IMR-90 (cell line): Measurements from ENCODE around the gene AMBN. TPM values are rescaled to one million over a fixed set of nuclear protein-coding genes. Genes with fewer than 3 reads are reported as not detected.
A peak's percentile ranks its signal among the peaks of the same experiment; 100 is the strongest.

Source experiments
- ATAC-seq: fragments of 200-7000 bp; cut with Tn5 transposase; 2 replicates; pipeline ENCODE4 v1.9.1; 2020; ENCODE audit warnings: low read depth, mild to moderate bottlenecking, moderate library complexity
- BruUV-seq: library from RNA; stranded (reverse); fragments of 400-500 nt; replicated peaks from 2 replicates; lab custom pipeline; 2021; lab: Mats Ljungman, UMichigan
- CTCF ChIA-PET: fragments of 300-600 bp; formaldehyde crosslinking; extraction: SDS; loops from one replicate; lab custom pipeline; 2021; ENCODE audit warnings: antibody characterized with exemption; lab: Yijun Ruan, JAX
- POLR2A ChIA-PET: fragments of 300-600 bp; sonication (Branson Sonifier 250); formaldehyde crosslinking; loops from one replicate; lab custom pipeline; 2022; ENCODE audit warnings: antibody characterized with exemption; ENCODE audit not compliant: unreplicated experiment; lab: Charles Lee
- DNase-seq: peaks from one replicate; pipeline ENCODE4 v3.0.0; 2013
- H2AFZ ChIP-seq: replicated peaks from 2 replicates; pipeline ENCODE3; 2013; ENCODE audit warnings: low read length, mild to moderate bottlenecking; ENCODE audit not compliant: poor library complexity
- H2AK5ac ChIP-seq: 2 replicates; pipeline ENCODE4 v1.6.1; 2013; ENCODE audit warnings: low read depth, low read length, inconsistent platforms
- H2AK9ac ChIP-seq: replicated peaks from 2 replicates; pipeline ENCODE3; 2013; ENCODE audit warnings: mild to moderate bottlenecking, low read depth, low read length, moderate library complexity; ENCODE audit not compliant: poor library complexity
- H2BK120ac ChIP-seq: 2 replicates; pipeline ENCODE4 v1.6.1; 2013; ENCODE audit warnings: low read depth, low read length, inconsistent platforms
- H2BK15ac ChIP-seq: 3 replicates; pipeline ENCODE4 v1.6.1; 2013; ENCODE audit warnings: low read depth, low read length, inconsistent platforms
- H2BK20ac ChIP-seq: 2 replicates; pipeline ENCODE4 v1.6.1; 2013; ENCODE audit warnings: low read depth, mild to moderate bottlenecking, inconsistent platforms, low read length, moderate library complexity
- H2BK5ac ChIP-seq: 2 replicates; pipeline ENCODE4 v1.6.1; 2013; ENCODE audit warnings: mild to moderate bottlenecking, low read depth, low read length, inconsistent platforms; ENCODE audit not compliant: poor library complexity, severe bottlenecking
- H3K14ac ChIP-seq: replicated peaks from 2 replicates; pipeline ENCODE4 v1.6.1; 2013; ENCODE audit warnings: low read depth, low read length, inconsistent platforms
- H3K18ac ChIP-seq: 2 replicates; pipeline ENCODE4 v1.6.1; 2013; ENCODE audit warnings: low read depth, low read length, control low read depth
- H3K23ac ChIP-seq: 2 replicates; pipeline ENCODE4 v1.6.1; 2013; ENCODE audit warnings: low read depth, low read length, inconsistent platforms
- H3K27ac ChIP-seq: 2 replicates; pipeline ENCODE4 v1.5.1; 2013; ENCODE audit warnings: mild to moderate bottlenecking, control low read depth, low read length; ENCODE audit not compliant: insufficient read depth
- H3K27me3 ChIP-seq: 2 replicates; pipeline ENCODE4 v1.6.1; 2013; ENCODE audit warnings: low read length; ENCODE audit not compliant: control insufficient read depth, insufficient read depth
- H3K36me3 ChIP-seq: 2 replicates; pipeline ENCODE4 v1.6.1; 2013; ENCODE audit warnings: low read length, mixed read lengths; ENCODE audit not compliant: control insufficient read depth, insufficient read depth
- H3K4ac ChIP-seq: 2 replicates; pipeline ENCODE4 v1.6.1; 2013; ENCODE audit warnings: low read depth, low read length, inconsistent platforms
- H3K4me1 ChIP-seq: 2 replicates; pipeline ENCODE4 v1.6.1; 2013; ENCODE audit warnings: low read length, mixed read lengths; ENCODE audit not compliant: control insufficient read depth, insufficient read depth
- H3K4me2 ChIP-seq: 2 replicates; pipeline ENCODE4 v1.6.1; 2013; ENCODE audit warnings: low read depth, mild to moderate bottlenecking, control low read depth, low read length, moderate library complexity
- H3K4me3 ChIP-seq: 2 replicates; pipeline ENCODE4 v1.5.1; 2013; ENCODE audit warnings: low read depth, mild to moderate bottlenecking, control low read depth, low read length, moderate library complexity; ENCODE audit not compliant: insufficient read depth
- H3K56ac ChIP-seq: 2 replicates; pipeline ENCODE4 v1.6.1; 2013; ENCODE audit warnings: low read length, inconsistent platforms; ENCODE audit not compliant: insufficient read depth; ENCODE audit errors: extremely low read depth
- H3K79me1 ChIP-seq, 2 experiments: 2 replicates each; pipeline ENCODE4 v1.6.1; 2013; ENCODE audit warnings: low read length in 2 of 2, inconsistent platforms in 1 of 2, low read depth in 1 of 2
- H3K9ac ChIP-seq: 2 replicates; pipeline ENCODE4 v1.6.1; 2013; ENCODE audit warnings: low read depth, low read length, control low read depth
- H3K9me1 ChIP-seq: 2 replicates; pipeline ENCODE4 v1.6.1; 2013; ENCODE audit warnings: low read length, inconsistent platforms; ENCODE audit not compliant: insufficient read depth
- H3K9me3 ChIP-seq: 2 replicates; pipeline ENCODE4 v1.6.1; 2013; ENCODE audit warnings: low read length; ENCODE audit not compliant: control insufficient read depth, insufficient read depth
- H4K20me1 ChIP-seq: 2 replicates; pipeline ENCODE4 v1.6.1; 2013; ENCODE audit warnings: low read length, inconsistent platforms; ENCODE audit not compliant: insufficient read depth
- H4K5ac ChIP-seq: 2 replicates; pipeline ENCODE4 v1.6.1; 2013; ENCODE audit warnings: mild to moderate bottlenecking, low read depth, low read length, control low read depth
- H4K8ac ChIP-seq, 2 experiments: 2 replicates each; pipeline ENCODE4 v1.6.1; 2013; ENCODE audit warnings: low read depth in 2 of 2, low read length in 2 of 2, control low read depth in 1 of 2, inconsistent platforms in 1 of 2
- H4K91ac ChIP-seq: 2 replicates; pipeline ENCODE4 v1.6.1; 2013; ENCODE audit warnings: low read depth, low read length, inconsistent platforms; ENCODE audit not compliant: insufficient read depth
- MAFK ChIP-seq: IDR thresholded peaks from 2 replicates; pipeline ENCODE4 v1.6.1; 2012; ENCODE audit warnings: low read depth, low read length, improper control_type of control experiment
- POLR2A ChIP-seq: IDR thresholded peaks from 2 replicates; pipeline ENCODE4 v1.6.1; 2012; ENCODE audit warnings: mild to moderate bottlenecking, low read depth, low read length
- RAD21 ChIP-seq: IDR thresholded peaks from 2 replicates; pipeline ENCODE4 v1.6.1; 2012; ENCODE audit warnings: low read length, improper control_type of control experiment
- SMC3 ChIP-seq: fragments of 150-350 bp; IDR thresholded peaks from 2 replicates; pipeline ENCODE4 v1.6.1; 2016; ENCODE audit warnings: low read depth, mild to moderate bottlenecking, antibody characterized with exemption, low read length, moderate library complexity
- WGBS, 2 experiments: methylation state at CpG; one replicate each; pipeline versions ENCODE4 v1.1.5 to v1.1.7; 2013; ENCODE audit warnings: missing lambda C conversion rate in 2 of 2; ENCODE audit not compliant: insufficient read length in 1 of 2; ENCODE audit errors: extremely low coverage in 2 of 2; 5-methylcytosine and 5-hydroxymethylcytosine counted together
- dilution Hi-C: fragments of 300-500 bp; cut with HindIII; formaldehyde crosslinking; loops from one replicate; pipeline ENCODE4 v1.14.3; 2018; ENCODE audit warnings: low sequenced_read_pairs; ENCODE audit not compliant: unreplicated experiment
- in situ Hi-C: fragments of 300-500 bp; cut with MboI; formaldehyde crosslinking; loops from 3 replicates; pipeline ENCODE4 v1.14.3; 2019; ENCODE audit warnings: low sequenced_read_pairs, inconsistent platforms, mixed read lengths
- intact Hi-C: fragments of 100-400 bp; cut with micrococcal nuclease; formaldehyde crosslinking; loops from 2 replicates; pipeline ENCODE4 v1.10.0; 2022
- polyA plus RNA-seq, 3 experiments: library from polyadenylated mRNA; depleted of rRNA; stranded (reverse); fragments of >200 nt; gene quantifications; 2 replicates each; pipeline ENCODE4 v1.2.3, GENCODE V29; 2012; ENCODE audit warnings: low replicate concordance in 1 of 3
- total RNA-seq: library from RNA; depleted of rRNA; stranded (reverse); fragments of >200 nt; gene quantifications from 2 replicates; pipeline ENCODE4 v1.2.3, GENCODE V29; 2012
- TF ChIP-seq, protein P1 (sequence below): fragments of 150-350 bp; IDR thresholded peaks from 2 replicates; pipeline ENCODE4 v1.6.1; 2017; ENCODE audit warnings: mild to moderate bottlenecking, antibody characterized with exemption, low read length, low read depth
- TF ChIP-seq, protein P2 (sequence below): conservative IDR thresholded peaks from 2 replicates; pipeline ENCODE4 v1.5.1; 2012; ENCODE audit warnings: mild to moderate bottlenecking, low read depth, low read length, improper control_type of control experiment

The AMBN gene
- total and polyA plus RNA-seq, 2 of the 4 experiments (the other 2 are of a cell fraction), result not detected

DNA sequence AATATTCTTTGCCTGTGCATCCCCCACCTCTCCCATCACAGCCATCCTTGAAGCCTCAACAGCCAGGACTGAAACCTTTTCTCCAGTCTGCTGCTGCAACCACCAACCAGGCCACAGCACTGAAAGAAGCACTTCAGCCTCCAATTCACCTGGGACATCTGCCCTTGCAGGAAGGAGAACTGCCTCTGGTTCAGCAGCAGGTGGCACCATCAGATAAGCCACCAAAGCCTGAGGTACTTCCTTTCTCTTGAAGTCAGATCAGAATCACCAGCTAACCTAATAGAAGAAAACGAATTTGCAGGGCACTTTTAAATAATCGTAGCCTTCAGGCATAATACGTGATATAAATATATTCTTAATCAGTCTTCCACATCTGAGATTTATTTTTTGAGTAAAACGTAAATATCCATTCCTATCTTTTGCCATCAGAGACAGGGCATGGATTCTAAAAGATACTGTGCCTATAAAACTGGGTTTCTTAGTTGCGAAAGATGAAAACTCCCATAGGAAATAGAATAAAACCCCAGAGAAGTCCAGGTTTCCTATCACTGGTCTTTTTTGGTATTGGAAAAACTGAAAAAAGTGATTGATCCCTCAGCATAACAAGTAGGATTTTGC, 9.5 kb downstream of the AMBN start:
- Histone ChIP-seq H3K27ac (no peak overlapping the region), H3K23ac (no peak overlapping the region), H3K79me1 (no peaks in the 10 kb centered on the region), H3K9me1 (no peaks in the 10 kb centered on the region), H3K18ac (no peak overlapping the region), H3K4me3 (no peak overlapping the region), H3K56ac (no peak overlapping the region), H4K5ac (no peak overlapping the region), H3K36me3 (no peaks in the 10 kb centered on the region), H2BK120ac (no peak overlapping the region), H3K14ac (no peak overlapping the region), H3K27me3 (no peaks in the 10 kb centered on the region), H3K9ac (no peak overlapping the region), H2AK9ac (no peak overlapping the region), H2BK15ac (no peak overlapping the region), H3K4me1 (peaks cover 2% of the 10 kb centered on the region; the same call in 1 of the 2 replicates), H3K4ac (no peak overlapping the region), H2BK5ac (no peak overlapping the region), H2AK5ac (no peak overlapping the region), H3K4me2 (no peak overlapping the region), H2AFZ (peak overlapping the region; percentile 46), H4K20me1 (no peaks in the 10 kb centered on the region), H2BK20ac (no peak overlapping the region), H4K91ac (no peak overlapping the region), H4K8ac (no peak overlapping the region), H3K9me3 (no peaks in the 10 kb centered on the region)
- intact Hi-C loops (loop anchor here (1.0 to 10.0 kb wide), 3 partner anchors 87 to 1111 kb away; partner anchors contain the start of gene UTP3), dilution Hi-C loops (no loop called here), in situ Hi-C loops (loop anchor here (25.0 kb wide), 1 partner anchor 1111 kb away; no protein-coding TSS in a partner anchor)
- no peak for TF ChIP-seq POLR2A
- TF ChIP-seq, protein P1, sequence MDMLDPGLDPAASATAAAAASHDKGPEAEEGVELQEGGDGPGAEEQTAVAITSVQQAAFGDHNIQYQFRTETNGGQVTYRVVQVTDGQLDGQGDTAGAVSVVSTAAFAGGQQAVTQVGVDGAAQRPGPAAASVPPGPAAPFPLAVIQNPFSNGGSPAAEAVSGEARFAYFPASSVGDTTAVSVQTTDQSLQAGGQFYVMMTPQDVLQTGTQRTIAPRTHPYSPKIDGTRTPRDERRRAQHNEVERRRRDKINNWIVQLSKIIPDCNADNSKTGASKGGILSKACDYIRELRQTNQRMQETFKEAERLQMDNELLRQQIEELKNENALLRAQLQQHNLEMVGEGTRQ, result no peak
- TF ChIP-seq, protein P2, sequence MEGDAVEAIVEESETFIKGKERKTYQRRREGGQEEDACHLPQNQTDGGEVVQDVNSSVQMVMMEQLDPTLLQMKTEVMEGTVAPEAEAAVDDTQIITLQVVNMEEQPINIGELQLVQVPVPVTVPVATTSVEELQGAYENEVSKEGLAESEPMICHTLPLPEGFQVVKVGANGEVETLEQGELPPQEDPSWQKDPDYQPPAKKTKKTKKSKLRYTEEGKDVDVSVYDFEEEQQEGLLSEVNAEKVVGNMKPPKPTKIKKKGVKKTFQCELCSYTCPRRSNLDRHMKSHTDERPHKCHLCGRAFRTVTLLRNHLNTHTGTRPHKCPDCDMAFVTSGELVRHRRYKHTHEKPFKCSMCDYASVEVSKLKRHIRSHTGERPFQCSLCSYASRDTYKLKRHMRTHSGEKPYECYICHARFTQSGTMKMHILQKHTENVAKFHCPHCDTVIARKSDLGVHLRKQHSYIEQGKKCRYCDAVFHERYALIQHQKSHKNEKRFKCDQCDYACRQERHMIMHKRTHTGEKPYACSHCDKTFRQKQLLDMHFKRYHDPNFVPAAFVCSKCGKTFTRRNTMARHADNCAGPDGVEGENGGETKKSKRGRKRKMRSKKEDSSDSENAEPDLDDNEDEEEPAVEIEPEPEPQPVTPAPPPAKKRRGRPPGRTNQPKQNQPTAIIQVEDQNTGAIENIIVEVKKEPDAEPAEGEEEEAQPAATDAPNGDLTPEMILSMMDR, result peak; percentile 75
- no peak for TF ChIP-seq MAFK
- TF ChIP-seq SMC3, result peak; percentile 60
- TF ChIP-seq RAD21, result peak; percentile 95
- ChIA-PET POLR2A (no interaction called here), CTCF (no interaction called here)
- peak; percentile 74 for DNase-seq
- WGBS, 2 experiments, result no CpG with 5 or more reads among the region's 5 CpGs
- peak; percentile 93 for ATAC-seq
- no TSS peak for BruUV-seq
